Prostate gland (tissue), 2 donors: ENCODE data around the gene CTSK. TPM values are rescaled to one million over a fixed set of nuclear protein-coding genes. Genes with fewer than 3 reads are reported as not detected.
"Not testable (repeated sequence)": the region's sequence is repeated elsewhere in the genome, so short reads cannot be mapped to it uniquely, and the experiment has no call there.

Experiments
- DNase-seq: peaks from one replicate; pipeline ENCODE4 v3.0.0-alpha.2; 2019; ENCODE audit warnings: low spot score
- H3K27ac ChIP-seq, 2 donors: fragments of 200-600 bp; sonication (generic); 2 replicates each; pipeline ENCODE4 v1.5.1; 2017 to 2019
- H3K27me3 ChIP-seq: fragments of 200-600 bp; sonication (generic); replicated peaks from 2 replicates; pipeline ENCODE4 v1.5.1; 2019; ENCODE audit not compliant: insufficient read depth
- H3K36me3 ChIP-seq, 2 donors: fragments of 200-600 bp; sonication (generic); 1 replicate in 1 of 2; 2 replicates in 1 of 2; pipeline versions ENCODE4 v1.5.1 to v1.8.1; 2017 to 2019
- H3K4me1 ChIP-seq: fragments of 200-600 bp; sonication (generic); replicated peaks from 2 replicates; pipeline ENCODE4 v1.5.1; 2019
- H3K4me3 ChIP-seq, 2 donors: fragments of 200-600 bp; sonication (generic); 2 replicates each; pipeline ENCODE4 v1.5.1; 2017 to 2019
- H3K9me3 ChIP-seq: fragments of 200-600 bp; sonication (generic); 2 replicates; pipeline ENCODE4 v1.5.1; 2017
- CTCF ChIP-seq, 4 experiments: fragments of 200-600 bp in 2 of 4; fragments of 450-650 bp in 2 of 4; sonication (generic) in 2 of 4; IDR thresholded peaks; 1 replicate in 3 of 4; 2 replicates in 1 of 4; pipeline ENCODE4 v1.5.1; 2016 to 2019; ENCODE audit warnings: antibody characterized with exemption in 4 of 4, mild to moderate bottlenecking in 2 of 4, moderate library complexity in 2 of 4
- POLR2A ChIP-seq: fragments of 450-650 bp; IDR thresholded peaks from one replicate; pipeline ENCODE4 v1.6.1; 2016; ENCODE audit warnings: antibody characterized with exemption, mild to moderate bottlenecking
- POLR2AphosphoS5 ChIP-seq: sonication (generic); formaldehyde crosslinking; IDR thresholded peaks from one replicate; pipeline ENCODE4 v1.6.1; 2017; ENCODE audit warnings: antibody characterized with exemption
- WGBS: methylation state at CpG from one replicate; pipeline ENCODE4 v1.1.5; 2018; 5-methylcytosine and 5-hydroxymethylcytosine counted together
- intact Hi-C: fragments of 100-400 bp; cut with DNase I; formaldehyde crosslinking; loops from one replicate; pipeline ENCODE4 v1.14.2; 2022
- total RNA-seq, 2 donors: library from RNA; depleted of rRNA; stranded (reverse); fragments of >200 nt; gene quantifications; one replicate each; pipeline ENCODE4 v1.1.0, GENCODE V29; 2016

The CTSK gene
- total RNA-seq, 2 donors from 2014 or later = 6.6 to 30.4 TPM

DNA sequence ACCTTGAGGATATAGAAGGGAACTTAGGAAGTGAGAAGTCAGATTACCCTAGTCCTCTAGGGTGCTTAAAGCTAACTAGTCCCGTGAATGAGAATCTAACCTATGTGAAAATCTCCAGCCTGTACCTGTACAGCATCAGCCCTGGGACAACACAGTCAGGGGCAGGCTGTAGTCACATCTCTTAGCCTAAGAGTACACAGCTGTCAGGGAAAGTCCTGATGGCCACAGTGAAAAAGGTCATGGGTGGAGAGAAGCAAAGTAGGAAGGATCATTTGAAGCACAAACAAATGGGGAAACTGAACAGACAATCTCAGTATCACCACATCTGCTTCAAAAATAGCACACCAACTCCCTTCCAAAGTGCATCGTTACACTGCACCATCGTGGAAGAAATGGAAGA is 11.7 kb downstream of the CTSK start:
- intact Hi-C loops = no loop called here
- no peaks in the 10 kb centered on the region for H3K27me3 ChIP-seq
- no peaks in the 10 kb centered on the region for H3K4me1 ChIP-seq
- TF ChIP-seq POLR2AphosphoS5 (no peak), CTCF (IDR thresholded peaks at IDR 0.05) (no peak), POLR2A (no peak)
- H3K4me3 ChIP-seq = no peak overlapping the region
- H3K36me3 ChIP-seq = no peaks in the 10 kb centered on the region
- DNase-seq = no peak
- no peaks in the 10 kb centered on the region for H3K9me3 ChIP-seq
- 97% methylated on average over 3 of the region's 3 CpGs for WGBS
- no peak overlapping the region for H3K27ac ChIP-seq

GRCh38 chr1:150793778-150794177 is 14.3 kb downstream of the CTSK start:
- intact Hi-C loops, DNase-seq, H3K36me3 ChIP-seq, H3K27me3 ChIP-seq, H3K27ac ChIP-seq, H3K4me1 ChIP-seq, H3K4me3 ChIP-seq, H3K9me3 ChIP-seq: not testable (repeated sequence)
- whole genome bisulfite sequencing = 98% methylated on average over 3 of the region's 3 CpGs

DNA sequence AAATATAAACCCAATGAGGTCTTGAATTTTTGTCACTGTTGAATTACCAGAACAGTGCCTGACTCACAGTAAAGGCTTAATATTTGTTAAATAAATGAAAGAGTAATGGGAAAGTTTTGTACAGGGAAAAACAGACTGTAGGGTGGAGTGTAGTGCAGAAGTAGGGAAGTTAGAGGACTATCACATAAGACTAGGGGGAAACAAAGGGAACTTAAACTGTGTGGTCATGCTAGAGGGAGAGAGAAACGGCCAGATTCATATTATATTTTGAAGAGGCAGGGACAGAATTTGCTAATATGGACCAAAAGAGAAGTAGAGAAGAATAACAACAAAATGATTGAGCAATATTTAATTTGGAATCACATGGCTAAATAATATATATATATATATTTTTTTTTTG is 14.8 kb downstream of the CTSK start:
- Histone ChIP-seq H3K4me3 (no peak overlapping the region), H3K9me3 (no peaks in the 10 kb centered on the region), H3K4me1 (no peaks in the 10 kb centered on the region), H3K36me3 (no peaks in the 10 kb centered on the region), H3K27ac (no peak overlapping the region), H3K27me3 (no peaks in the 10 kb centered on the region)
- 70% methylated on average over 1 of the region's 1 CpG for WGBS
- intact Hi-C loops = no loop called here
- no peak for DNase-seq
- no peak for TF ChIP-seq POLR2A
- no peak for TF ChIP-seq CTCF (IDR thresholded peaks at IDR 0.05)
- TF ChIP-seq POLR2AphosphoS5 = no peak

- no peak for TF ChIP-seq POLR2A
- TF ChIP-seq CTCF (IDR thresholded peaks at IDR 0.05) = no peak
- no peak for TF ChIP-seq POLR2AphosphoS5
- intact Hi-C loops = no loop called here
- H3K9me3 ChIP-seq = no peaks in the 10 kb centered on the region
- WGBS = 88% methylated on average over 4 of the region's 4 CpGs
- no peaks in the 10 kb centered on the region for H3K27me3 ChIP-seq
- H3K4me1 ChIP-seq = no peaks in the 10 kb centered on the region
- H3K4me3 ChIP-seq = no peak overlapping the region
- no peak for DNase-seq
- no peaks in the 10 kb centered on the region for H3K36me3 ChIP-seq
- no peak overlapping the region for H3K27ac ChIP-seq
Observed at GRCh38 chr1:150791585-150791984, 16.5 kb downstream of the CTSK start.

- Histone ChIP-seq H3K4me3 (no peak overlapping the region), H3K9me3 (no peaks in the 10 kb centered on the region), H3K27ac (no peak overlapping the region), H3K27me3 (no peaks in the 10 kb centered on the region), H3K4me1 (no peaks in the 10 kb centered on the region), H3K36me3 (no peaks in the 10 kb centered on the region)
- intact Hi-C loops = no loop called here
- no peak for DNase-seq
- WGBS = 55% methylated on average over 4 of the region's 4 CpGs
- no peak for TF ChIP-seq POLR2A
- no peak for TF ChIP-seq POLR2AphosphoS5
- no peak for TF ChIP-seq CTCF (IDR thresholded peaks at IDR 0.05)
Observed at GRCh38 chr1:150789396-150789795, 18.7 kb downstream of the CTSK start.
